Stimulated activated CD8-positive, alpha-beta memory T cell treated with anti-CD3 and anti-CD28 coated beads, Interleukin-4, amount 100 ng/mL, for 1 hour (primary cell): ENCODE measurements around the gene CCIN.

Source experiments
- DNase-seq, 2 donors: peaks; one replicate each; pipeline ENCODE4 v3.0.0-alpha.2; 2020; ENCODE audit warnings: low read depth in 2 of 2, low spot score in 1 of 2

The CCIN gene

GRCh38 chr9:36189976-36190375, 20.8 kb downstream of the CCIN start:
- DNase-seq, result no peak

GRCh38 chr9:36190388-36191289, 21.5 kb downstream of the CCIN start, which contains the start of gene CLTA:
Gene CLTA, plus strand, starts transcription at chr9:36190921. Its CDS starts 136 bp downstream, at chr9:36191057.
- DNase-seq, result peak; percentile 82 to 84

- DNase-seq, result peak; percentile 18 to 23
Measured at GRCh38 chr9:36191290-36191645, 22.1 kb downstream of the CCIN start.

- DNase-seq, result no peak
Measured at GRCh38 chr9:36191686-36192085, 22.5 kb downstream of the CCIN start.

GRCh38 chr9:36192196-36192595, 23.0 kb downstream of the CCIN start:
- DNase-seq, result no peak

- DNase-seq, result no peak
Measured at GRCh38 chr9:36193023-36193422, 23.8 kb downstream of the CCIN start.

GRCh38 chr9:36194326-36195000, 25.3 kb downstream of the CCIN start:
- DNase-seq, result no peak

GRCh38 chr9:36204906-36205547, 35.8 kb downstream of the CCIN start:
- DNase-seq, result no peak

- DNase-seq, result no peak
Measured at GRCh38 chr9:36207016-36207415, 37.8 kb downstream of the CCIN start.

- DNase-seq, result no peak
Measured at GRCh38 chr9:36207546-36208012, 38.4 kb downstream of the CCIN start.

- no peak for DNase-seq
Measured at GRCh38 chr9:36208521-36209253, 39.5 kb downstream of the CCIN start.

- no peak for DNase-seq
Measured at GRCh38 chr9:36210722-36211121, 41.5 kb downstream of the CCIN start.

GRCh38 chr9:36211510-36211909, 42.3 kb downstream of the CCIN start:
- DNase-seq, result no peak

GRCh38 chr9:36213387-36213786, 44.2 kb downstream of the CCIN start:
- no peak for DNase-seq

GRCh38 chr9:36213989-36214388, 44.8 kb downstream of the CCIN start:
- DNase-seq, result no peak

- no peak for DNase-seq
Measured at GRCh38 chr9:36214571-36214970, 45.4 kb downstream of the CCIN start.

- no peak for DNase-seq
Measured at GRCh38 chr9:36217256-36217968, 48.2 kb downstream of the CCIN start.

GRCh38 chr9:36218011-36218410, 48.8 kb downstream of the CCIN start:
- no peak for DNase-seq

- no peak for DNase-seq
Measured at GRCh38 chr9:36218411-36218901, 49.3 kb downstream of the CCIN start.
